ENCODE data around the gene MZB1. TPM values are rescaled to one million over a fixed set of nuclear protein-coding genes. Genes with fewer than 3 reads are reported as not detected.

MZB1 gene
- 0.09 TPM in 1 of 2 replicates, not detected in the other for polyA plus RNA-seq (2011; rRNA removed)
- 0.05 TPM in 2 replicates for polyA plus RNA-seq (2012; cell fraction: cytosol; rRNA removed)
- polyA plus RNA-seq (2012; cell fraction: nucleus; rRNA removed) = 0.10 and 0.12 TPM in 2 replicates
- polyA plus RNA-seq (2017; fragmentation: RNase III; extraction: RNeasy Plus Mini Kit Qiagen cat#74134 plus additional on column Dnase treatment) = 0.09 to 0.14 TPM in 2 of 3 replicates, not detected in the other
- 0.15 and 0.17 TPM in 2 replicates for polyA minus RNA-seq (2011; rRNA and poly(A)+ RNA removed)

- 82% methylated on average over 10 of the region's 11 CpGs for WGBS (ENCODE audit: missing lambda C conversion rate)
- peak within 1 kb of the TSS; percentile 80 for H3K4me2 ChIP-seq
- H3K4me3 ChIP-seq = peak within 1 kb of the TSS; percentile 28; the same call in 2 of the 3 replicates
- peak within 1 kb of the TSS; percentile 70 to 89; a peak in 5 of 6 replicates for H3K27ac ChIP-seq
- TF ChIP-seq KDM1A (IDR thresholded peaks at IDR 0.05; ENCODE audit: low read depth) (0 out of 2 replicates have a peak, but pooled peaks have one; percentile 38), JUN (IDR thresholded peaks at IDR 0.05) (no peak)
- DNase-seq (ENCODE audit: low read depth in 1 of 2, low spot score in 1 of 2) = no peak
- POLR2A ChIA-PET = no interaction called here
- peaks cover 49% of the 10 kb centered on the region for H3K4me1 ChIP-seq
- H3K9me3 ChIP-seq = no peaks in the 10 kb centered on the region
- ATAC-seq = no peak
- FAIRE-seq = no peak
- CTCF ChIA-PET = interaction anchor here (0.6 to 2.4 kb wide), 5 partner anchors 8 to 1032 kb away, joined by 3 to 16 read pairs (median 3); partner anchors contain the start of gene SLC23A1
Measured at GRCh38 chr5:139389701-139390638, at the start of gene MZB1. TSS of gene MZB1 (minus strand) at chr5:139389913. CDS start at chr5:139389856, 57 bp downstream.

GRCh38 chr5:139439013-139439903 lies 49.5 kb upstream of the MZB1 start, which contains the start of gene DNAJC18:
TSS of gene DNAJC18 (minus strand) at chr5:139439525. CDS start at chr5:139439445, 80 bp downstream.
- peak within 1 kb of the TSS; percentile 73 for H3K4me3 ChIP-seq
- 2% methylated on average over 25 of the region's 49 CpGs for WGBS (ENCODE audit: missing lambda C conversion rate)
- H3K4me2 ChIP-seq = peak within 1 kb of the TSS; percentile 82
- ChIA-PET CTCF (interaction anchor here (0.9 to 8.4 kb wide), 7 partner anchors 9 to 251 kb away, joined by 3 to 88 read pairs (median 3); no protein-coding TSS in a partner anchor), POLR2A (interaction anchor here (0.6 to 1.1 kb wide), 4 partner anchors 9 to 145 kb away, joined by 3 to 4 read pairs (median 3); partner anchors contain the start of gene SPATA24)
- H3K9me3 ChIP-seq = no peaks in the 10 kb centered on the region
- peaks cover 8% of the 10 kb centered on the region; the same call in 1 of the 3 replicates for H3K4me1 ChIP-seq
- peak; percentile 32; the same call in 1 of the 2 replicates for TF ChIP-seq E2F6 (IDR thresholded peaks at IDR 0.05; ENCODE audit: borderline replicate concordance, low read depth)
- peak; percentile 40 to 76; a peak in 4 of 5 replicates for TF ChIP-seq JUN (IDR thresholded peaks at IDR 0.05)
- TF ChIP-seq PHF8 (IDR thresholded peaks at IDR 0.05; ENCODE audit: borderline replicate concordance, low read depth) = peak; percentile 81; the same call in 1 of the 2 replicates
- peak; percentile 38 for TF ChIP-seq POLR2A (IDR thresholded peaks at IDR 0.05; ENCODE audit: low read length)
- no peak for TF ChIP-seq TFCP2L1 (CRISPR knock-in tag; IDR thresholded peaks at IDR 0.05)
- no peak for TF ChIP-seq ELK1 (IDR thresholded peaks at IDR 0.05; ENCODE audit: low read depth, low read length)
- TF ChIP-seq FOSL2 (IDR thresholded peaks at IDR 0.05) = no peak
- no peak for TF ChIP-seq FOSL2 (CRISPR knock-in tag; IDR thresholded peaks at IDR 0.05)
- no peak for TF ChIP-seq RNF2 (IDR thresholded peaks at IDR 0.05; ENCODE audit: borderline replicate concordance, low read depth)
- TF ChIP-seq RFX5 (IDR thresholded peaks at IDR 0.05) = no peak
- peak within 1 kb of the TSS; percentile 81 to 90 for H3K27ac ChIP-seq
- ATAC-seq (peak; percentile 98 to 99), DNase-seq (ENCODE audit: low read depth in 1 of 2, low spot score in 1 of 2) (peak; percentile 85 to 95), FAIRE-seq (no peak)

- no peak for DNase-seq (ENCODE audit: low read depth in 1 of 2, low spot score in 1 of 2)
- Histone ChIP-seq H3K4me3 (peak overlapping the region; percentile 73), H3K27ac (peak overlapping the region; percentile 81 to 90), H3K4me2 (peak overlapping the region; percentile 82), H3K4me1 (peaks cover 8% of the 10 kb centered on the region; the same call in 1 of the 3 replicates), H3K9me3 (no peaks in the 10 kb centered on the region)
- FAIRE-seq = no peak
- POLR2A ChIA-PET = interaction anchor here (0.7 to 1.1 kb wide), 2 partner anchors 8 to 13 kb away, joined by 3 read pairs; no protein-coding TSS in a partner anchor
- TF ChIP-seq JUN (IDR thresholded peaks at IDR 0.05) = no peak
- TF ChIP-seq CTCF (IDR thresholded peaks at IDR 0.05) = no peak
- no peak for TF ChIP-seq BHLHE40 (IDR thresholded peaks at IDR 0.05; ENCODE audit: low read depth, low read length)
- no peak for TF ChIP-seq REST (IDR thresholded peaks at IDR 0.05)
- no peak for TF ChIP-seq EHMT2 (IDR thresholded peaks at IDR 0.05; ENCODE audit: low read depth)
- TF ChIP-seq MAZ (IDR thresholded peaks at IDR 0.05; ENCODE audit: borderline replicate concordance, low read depth, low read length) = no peak
- no peak for TF ChIP-seq SMC3 (IDR thresholded peaks at IDR 0.05)
- no peak for TF ChIP-seq FOSL2 (IDR thresholded peaks at IDR 0.05)
- TF ChIP-seq FOSL2 (CRISPR knock-in tag; IDR thresholded peaks at IDR 0.05) = no peak
- no peak for TF ChIP-seq HES2 (IDR thresholded peaks at IDR 0.05)
- peak in 1 of 2 experiments; percentile 2; a peak in 2 of 6 replicates for ATAC-seq
- WGBS (ENCODE audit: missing lambda C conversion rate) = 38% methylated on average over 8 of the region's 8 CpGs
- CTCF ChIA-PET = interaction anchor here (0.6 to 8.4 kb wide), 7 partner anchors 9 to 227 kb away, joined by 3 to 88 read pairs (median 3); no protein-coding TSS in a partner anchor
Measured at GRCh38 chr5:139438707-139439012, 48.9 kb upstream of the MZB1 start.
